Measurements from ENCODE around the gene AKAP1. TPM values are rescaled to one million over a fixed set of nuclear protein-coding genes. Genes with fewer than 3 reads are reported as not detected.

AKAP1 gene
- 15.8 and 18.1 TPM in 2 replicates for total RNA-seq

DNA sequence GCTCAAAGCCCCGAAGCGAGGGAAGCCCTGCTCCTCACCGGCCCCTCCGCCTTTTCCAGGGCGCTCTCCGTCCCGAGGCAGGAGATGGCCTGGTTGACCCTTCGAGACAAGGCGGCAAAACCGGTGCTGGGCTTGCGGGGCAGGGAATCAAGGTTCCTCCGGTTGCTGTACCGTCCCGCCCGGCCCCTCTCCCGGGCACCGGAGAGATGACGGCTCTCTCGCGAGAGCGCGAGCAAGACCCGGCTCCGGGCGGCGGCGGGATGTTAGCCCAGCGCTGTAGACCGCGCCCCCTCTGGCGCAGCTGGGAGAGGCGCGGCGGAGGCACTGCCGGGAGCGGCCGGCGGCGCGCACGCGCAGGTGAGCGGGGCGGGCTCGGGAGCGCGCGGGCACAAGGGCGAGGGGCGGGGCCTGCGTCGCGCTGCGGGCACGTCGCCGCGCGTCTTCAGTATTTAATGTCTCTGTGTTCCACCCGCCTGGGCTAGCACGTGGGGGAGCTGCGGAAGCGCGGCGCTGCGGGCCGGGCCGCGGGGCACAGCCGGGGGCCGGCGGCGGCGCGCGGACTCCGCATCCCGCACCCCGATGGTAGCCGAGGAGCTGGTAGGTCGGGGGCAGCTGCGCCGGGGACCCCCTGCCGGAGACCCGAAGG lies at the start of gene AKAP1:
AKAP1 (plus strand) TSS at position 445 of the 646 bp plus-strand sequence. CDS start 20,219 bp downstream, outside the sequence.

Other genes with a start within 250 kb of the AKAP1 start
- gene TRIM25, start 171.2 kb upstream of the AKAP1 start, total RNA-seq = 13.3 and 25.6 TPM in 2 replicates
- gene COIL, start 124.2 kb upstream of the AKAP1 start, total RNA-seq = 8.4 and 8.5 TPM in 2 replicates
- gene SCPEP1, start 107.1 kb upstream of the AKAP1 start, total RNA-seq = 57.3 and 85.4 TPM in 2 replicates
- 5.6 and 8.8 TPM in 2 replicates for gene MSI2, start 171.3 kb downstream of the AKAP1 start, total RNA-seq